ENCODE data around the gene SLC22A6.
A peak's percentile ranks its signal among the peaks of the same experiment; 100 is the strongest.

The SLC22A6 gene

GRCh38 chr11:62984451-62984991 is at the start of gene SLC22A6:
SLC22A6 (minus strand) TSS chr11:62984967; CDS start chr11:62984690, 277 bp downstream.
- DNase-seq (ENCODE audit: insufficient read length, low spot score) (no peak), FAIRE-seq (no peak)

- DNase-seq (ENCODE audit: insufficient read length, low spot score) (no peak), FAIRE-seq (no peak)
Measured at GRCh38 chr11:63032457-63032856, 47.7 kb upstream of the SLC22A6 start.

- FAIRE-seq (peak; percentile 72), DNase-seq (ENCODE audit: insufficient read length, low spot score) (peak; percentile 77)
Measured at GRCh38 chr11:63023841-63024648, 39.3 kb upstream of the SLC22A6 start.

- FAIRE-seq (no peak), DNase-seq (ENCODE audit: insufficient read length, low spot score) (no peak)
Measured at GRCh38 chr11:63023222-63023814, 38.6 kb upstream of the SLC22A6 start.

- no peak for FAIRE-seq
Measured at GRCh38 chr11:63022441-63022840, 37.7 kb upstream of the SLC22A6 start.

GRCh38 chr11:63020671-63021291 is 36.0 kb upstream of the SLC22A6 start:
- no peak for FAIRE-seq

More at GRCh38 chr11:63022441-63022840, 37.7 kb upstream of the SLC22A6 start:
- no peak for DNase-seq (ENCODE audit: insufficient read length, low spot score)

GRCh38 chr11:63019506-63019905 is 34.7 kb upstream of the SLC22A6 start:
- DNase-seq (ENCODE audit: insufficient read length, low spot score) (no peak), FAIRE-seq (no peak)

More at GRCh38 chr11:63020671-63021291, 36.0 kb upstream of the SLC22A6 start:
- DNase-seq (ENCODE audit: insufficient read length, low spot score): no peak

- FAIRE-seq (no peak), DNase-seq (ENCODE audit: insufficient read length, low spot score) (no peak)
Measured at GRCh38 chr11:63017306-63017974, 32.7 kb upstream of the SLC22A6 start.

GRCh38 chr11:63015521-63016215 is 30.9 kb upstream of the SLC22A6 start, which contains the start of gene SLC22A8:
SLC22A8 (minus strand) TSS chr11:63015841; CDS start chr11:63014958, 883 bp downstream.
- no peak for DNase-seq (ENCODE audit: insufficient read length, low spot score)
- FAIRE-seq: no peak

- FAIRE-seq (no peak), DNase-seq (ENCODE audit: insufficient read length, low spot score) (no peak)
Measured at GRCh38 chr11:63014408-63015055, 29.8 kb upstream of the SLC22A6 start.

- DNase-seq (ENCODE audit: insufficient read length, low spot score) (no peak), FAIRE-seq (no peak)
Measured at GRCh38 chr11:63012839-63013238, 28.1 kb upstream of the SLC22A6 start.

- DNase-seq (ENCODE audit: insufficient read length, low spot score): no peak
- FAIRE-seq: no peak
Measured at GRCh38 chr11:63012430-63012829, 27.7 kb upstream of the SLC22A6 start.

- FAIRE-seq (no peak), DNase-seq (ENCODE audit: insufficient read length, low spot score) (no peak)
Measured at GRCh38 chr11:63010934-63011439, 26.2 kb upstream of the SLC22A6 start.

GRCh38 chr11:63007920-63008319 is 23.2 kb upstream of the SLC22A6 start:
- no peak for FAIRE-seq
- no peak for DNase-seq (ENCODE audit: insufficient read length, low spot score)

- no peak for DNase-seq (ENCODE audit: insufficient read length, low spot score)
Measured at GRCh38 chr11:63001456-63001855, 16.7 kb upstream of the SLC22A6 start.

GRCh38 chr11:62999649-63000048 is 14.9 kb upstream of the SLC22A6 start:
- DNase-seq (ENCODE audit: insufficient read length, low spot score): no peak
- FAIRE-seq: no peak

More at GRCh38 chr11:63001456-63001855, 16.7 kb upstream of the SLC22A6 start:
- no peak for FAIRE-seq

GRCh38 chr11:62999156-62999555 is 14.4 kb upstream of the SLC22A6 start:
- FAIRE-seq: no peak
- no peak for DNase-seq (ENCODE audit: insufficient read length, low spot score)

- DNase-seq (ENCODE audit: insufficient read length, low spot score): no peak
- no peak for FAIRE-seq
Measured at GRCh38 chr11:62996271-62996670, 11.5 kb upstream of the SLC22A6 start.

GRCh38 chr11:62994775-62995174 is 10.0 kb upstream of the SLC22A6 start:
- FAIRE-seq (no peak), DNase-seq (ENCODE audit: insufficient read length, low spot score) (no peak)

Measured in HTR-8/SVneo (cell line).